A549 treated with GW870086 at 1 μM for 4 hours (cell line): ENCODE measurements around the gene TMEM127. TPM values are rescaled to one million over a fixed set of nuclear protein-coding genes. Genes with fewer than 3 reads are reported as not detected.

Experiments used
- total RNA-seq: library from RNA; stranded (reverse); fragments of 200-300 nt; extraction: Qiagen RNA extraction; gene quantifications from 5 replicates; pipeline ENCODE4 v1.2.3, GENCODE V29; 2022; ENCODE audit warnings: low read depth

Gene TMEM127, protein sequence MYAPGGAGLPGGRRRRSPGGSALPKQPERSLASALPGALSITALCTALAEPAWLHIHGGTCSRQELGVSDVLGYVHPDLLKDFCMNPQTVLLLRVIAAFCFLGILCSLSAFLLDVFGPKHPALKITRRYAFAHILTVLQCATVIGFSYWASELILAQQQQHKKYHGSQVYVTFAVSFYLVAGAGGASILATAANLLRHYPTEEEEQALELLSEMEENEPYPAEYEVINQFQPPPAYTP
- 37.9 to 48.8 TPM (median 45.0 TPM) in 5 replicates for total RNA-seq

DNA sequence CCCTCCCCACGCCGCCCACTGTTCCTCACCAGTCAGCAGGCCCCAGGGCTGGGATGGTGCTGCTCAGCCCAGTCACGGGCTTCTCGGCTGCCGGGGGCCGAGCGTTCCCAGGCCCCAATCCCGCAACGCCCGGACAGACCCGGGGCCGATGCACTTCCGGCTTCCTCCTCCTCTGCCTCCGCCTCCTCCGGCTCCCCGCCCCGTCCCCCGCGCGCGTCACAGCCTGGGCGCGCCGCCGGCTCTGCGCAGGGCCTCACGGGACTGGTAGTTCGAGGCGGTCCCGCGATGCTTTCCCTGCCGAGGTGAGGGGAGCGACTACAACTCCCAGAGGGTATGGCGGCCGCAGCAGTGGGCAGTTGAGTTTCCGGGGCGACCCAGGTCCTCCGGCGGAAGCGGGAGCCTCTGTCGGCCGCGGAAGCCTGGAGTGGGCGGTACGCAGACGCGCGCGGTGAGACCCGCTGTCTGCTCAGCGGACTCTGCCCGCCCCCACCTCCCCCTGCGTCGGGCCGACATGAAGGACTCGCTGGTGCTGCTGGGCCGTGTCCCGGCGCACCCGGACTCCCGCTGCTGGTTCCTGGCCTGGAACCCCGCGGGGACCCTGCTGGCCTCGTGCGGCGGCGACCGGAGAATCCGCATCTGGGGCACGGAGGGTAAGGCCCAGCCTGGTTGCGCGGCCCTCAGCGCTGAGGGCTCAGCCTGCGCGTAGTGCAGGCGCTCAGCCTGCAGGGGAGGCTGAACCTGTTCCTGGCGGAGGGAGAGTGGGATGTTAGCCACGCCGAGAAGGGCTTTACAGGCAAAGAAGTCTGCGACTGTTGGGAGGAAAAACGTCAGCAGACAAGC, at the start of gene TMEM127, which contains the start of gene CIAO1:
TMEM127 (minus strand) TSS at position 158 of the 840 bp plus-strand sequence. CDS start 616 bp downstream, outside the sequence.
CIAO1 (plus strand) TSS at position 386 of the 840 bp plus-strand sequence; CDS start at position 512, 126 bp downstream.

DNA sequence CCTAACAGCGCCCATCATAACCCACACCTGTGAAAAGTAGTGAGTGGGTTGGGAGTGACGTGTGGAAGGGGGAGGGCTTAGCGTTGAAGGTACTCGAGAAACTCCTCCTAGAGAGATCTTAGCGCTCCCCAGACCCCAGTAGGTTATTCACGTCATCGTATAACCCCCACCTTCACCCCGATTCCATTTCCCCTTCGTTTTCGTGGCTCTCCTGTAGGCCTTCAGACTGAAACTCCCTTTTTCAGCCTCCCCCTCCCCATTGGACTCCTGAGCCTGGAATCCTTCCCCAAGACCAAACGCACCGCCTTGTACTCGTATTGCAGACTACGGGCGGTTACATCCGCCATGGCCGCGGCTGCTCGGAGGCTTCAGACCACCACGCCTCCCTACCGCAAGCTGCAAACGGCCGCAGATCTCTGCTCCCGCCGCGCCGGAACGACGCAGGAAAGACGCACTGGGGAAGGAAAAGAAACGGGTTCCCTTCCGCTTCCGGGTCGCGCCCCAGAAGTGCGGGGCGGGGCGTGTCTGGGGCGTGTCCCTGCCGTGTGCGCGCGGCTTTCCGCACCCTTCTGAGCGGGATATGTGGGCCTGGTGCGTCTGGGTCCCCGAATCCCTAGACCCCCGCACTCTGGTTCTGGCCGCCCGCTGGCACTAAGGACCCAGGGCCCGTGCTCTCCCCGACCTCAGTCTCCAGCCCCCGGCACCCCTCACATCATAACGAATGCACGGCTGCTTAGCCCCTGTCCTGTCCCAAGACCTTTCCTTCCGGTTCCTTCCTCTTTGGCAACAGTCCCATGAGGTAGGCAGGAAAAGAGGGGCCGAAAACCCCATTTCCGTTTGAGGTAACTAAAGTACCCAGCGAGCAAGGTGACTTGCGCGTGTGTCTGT, 39.5 kb upstream of the TMEM127 start, which contains the start of gene SNRNP200:
SNRNP200 (minus strand) TSS at position 456 of the 888 bp plus-strand sequence; CDS start at position 347, 109 bp downstream.

DNA sequence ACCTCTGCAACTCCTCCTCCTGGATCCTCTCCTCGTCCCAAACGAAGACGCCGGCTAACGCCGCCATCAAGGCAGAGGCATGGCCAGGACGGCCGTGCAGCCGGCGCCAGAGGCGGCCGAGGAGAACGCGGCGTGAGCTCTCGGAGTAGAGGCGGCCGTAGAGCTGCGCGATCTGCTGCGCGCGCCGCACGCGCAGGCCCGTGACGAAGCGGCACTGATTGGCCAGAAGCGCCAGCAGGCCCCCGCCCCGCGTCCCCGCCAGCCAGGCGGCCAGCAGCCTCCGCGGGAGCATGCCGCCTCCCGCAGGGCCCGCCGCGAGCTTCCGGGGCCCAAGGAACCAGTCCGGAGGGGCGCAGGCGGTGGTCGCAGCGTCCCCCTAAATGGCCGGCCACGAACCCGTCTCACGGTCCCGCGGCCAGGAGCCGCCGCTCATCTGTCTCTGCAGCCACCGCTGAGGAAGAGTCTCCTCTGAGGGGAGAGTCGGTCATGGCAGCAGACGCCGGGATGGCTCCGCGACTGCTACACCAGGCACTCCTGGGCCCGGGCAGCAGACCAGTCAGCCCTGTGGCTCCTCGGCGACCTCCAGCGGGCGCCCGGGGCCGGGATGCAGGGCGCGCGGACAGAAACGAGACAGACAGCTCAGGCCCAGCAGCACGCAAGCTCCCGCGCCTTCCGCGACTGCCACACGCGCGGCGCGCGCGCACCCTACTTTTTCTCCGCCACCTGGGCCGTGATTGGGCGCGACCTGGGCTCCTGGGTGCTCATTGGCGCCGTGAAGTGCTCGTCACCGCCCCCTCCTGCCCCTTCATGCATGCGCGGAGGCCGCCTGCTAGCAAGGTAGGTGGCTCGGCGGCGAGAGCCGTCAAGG, 57.4 kb downstream of the TMEM127 start, which contains the start of gene STARD7:
STARD7 (minus strand) TSS at position 685 of the 868 bp plus-strand sequence; CDS start at position 292, 393 bp downstream.

Other genes starting within 250 kb of the TMEM127 start
- gene GPAT2, start 231.1 kb downstream of the TMEM127 start, total RNA-seq: not detected in 5 replicates
- 0.03 to 0.13 TPM (median 0.08 TPM) in 5 replicates for gene ADRA2B, start 149.4 kb downstream of the TMEM127 start, total RNA-seq
- gene ASTL, start 127.5 kb downstream of the TMEM127 start, total RNA-seq: not detected in 5 replicates
- 0.21 to 0.49 TPM (median 0.38 TPM) in 5 replicates for gene DUSP2, start 120.6 kb downstream of the TMEM127 start, total RNA-seq
- 83.3 to 94.9 TPM (median 89.7 TPM) in 5 replicates for gene STARD7, start 57.2 kb downstream of the TMEM127 start, total RNA-seq
- gene CIAO1, start 228 bp upstream of the TMEM127 start, total RNA-seq: 74.6 to 87.1 TPM (median 84.0 TPM) in 5 replicates
- gene SNRNP200, start 39.5 kb upstream of the TMEM127 start, total RNA-seq: 115 to 121 TPM (median 119 TPM) in 5 replicates
- not detected in 5 replicates for gene ITPRIPL1, start 59.3 kb upstream of the TMEM127 start, total RNA-seq
- gene NCAPH, start 69.8 kb upstream of the TMEM127 start, total RNA-seq: 43.4 to 47.5 TPM (median 44.9 TPM) in 5 replicates
- 0.41 to 1.4 TPM (median 0.87 TPM) in 5 replicates for gene NEURL3, start 239.4 kb upstream of the TMEM127 start, total RNA-seq